Ramos (cell line): ENCODE measurements around the gene ARMC2.
"Not testable (repeated sequence)": the region's sequence is repeated elsewhere in the genome, so short reads cannot be mapped to it uniquely, and the experiment has no call there.

Source experiments
- in situ Hi-C: fragments of 300-500 bp; cut with MboI; formaldehyde crosslinking; loops from one replicate; pipeline ENCODE4 v1.14.3; 2022; ENCODE audit warnings: low sequenced_read_pairs; ENCODE audit not compliant: unreplicated experiment

ARMC2 gene

DNA sequence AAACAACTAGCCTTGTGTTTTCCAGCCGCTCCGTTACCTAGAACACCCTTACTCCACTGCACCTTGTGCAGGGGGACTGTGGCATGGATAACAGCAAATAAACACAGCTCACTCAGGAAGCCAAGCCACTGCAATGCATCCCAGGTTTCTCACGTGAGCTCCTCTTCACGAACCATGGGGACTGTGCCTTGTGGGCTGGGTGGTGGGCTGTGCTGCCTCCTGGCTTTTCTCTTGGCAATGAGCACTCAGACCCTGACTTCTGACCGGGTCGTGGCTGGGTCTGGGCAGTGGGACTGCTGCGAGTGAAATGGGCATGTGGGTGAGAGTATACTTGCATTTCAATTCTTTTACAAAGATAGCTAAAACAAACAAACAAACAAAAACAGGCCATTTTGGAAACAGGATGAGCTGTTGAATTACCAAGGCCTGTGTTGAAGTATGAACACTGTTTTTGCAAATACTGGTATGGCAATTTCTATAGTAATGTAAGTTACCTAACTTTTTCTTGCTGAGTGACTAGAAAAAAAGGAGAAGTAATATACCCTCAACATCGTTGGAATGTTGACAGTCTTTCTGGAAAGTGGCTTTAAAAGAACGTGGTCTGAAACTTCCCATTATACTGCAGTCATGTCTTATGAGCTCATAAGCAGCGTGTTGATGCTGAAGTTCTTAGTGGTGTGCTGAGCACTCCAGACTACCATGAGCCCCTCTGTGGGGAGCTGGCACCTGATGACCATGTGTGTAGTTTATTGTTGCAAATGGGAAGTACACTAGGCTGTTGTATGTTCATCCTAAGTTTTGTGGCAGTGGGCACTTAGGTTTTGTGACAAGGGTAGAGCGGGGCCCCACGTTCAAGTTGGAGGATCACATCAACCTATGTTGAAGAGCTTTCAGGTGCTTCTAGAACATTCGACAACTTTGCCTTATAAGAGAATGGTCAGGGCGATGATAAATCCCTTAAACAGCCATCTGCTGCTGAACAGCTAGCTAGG, 120.4 kb downstream of the ARMC2 start:
- in situ Hi-C loops = no loop called here

DNA sequence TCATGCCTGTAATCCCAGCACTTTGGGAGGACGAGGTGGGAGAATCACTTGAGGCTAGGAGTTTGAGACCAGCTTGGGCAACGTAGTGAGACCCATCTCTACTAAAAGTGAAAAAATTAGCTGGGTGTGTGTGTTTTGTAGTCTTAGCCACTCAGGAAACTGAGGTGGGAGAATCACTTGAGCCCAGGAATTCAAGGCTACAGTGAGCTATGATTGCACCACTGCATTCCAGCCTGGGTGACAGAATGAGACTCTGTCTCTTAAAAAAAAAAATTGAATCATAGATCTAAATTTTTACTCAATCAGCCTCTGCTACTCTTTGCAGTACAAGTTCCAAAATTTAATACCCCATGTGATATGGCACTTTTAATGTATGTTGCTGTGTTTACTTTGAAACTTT, 121.6 kb downstream of the ARMC2 start:
- in situ Hi-C loops = no loop called here

DNA sequence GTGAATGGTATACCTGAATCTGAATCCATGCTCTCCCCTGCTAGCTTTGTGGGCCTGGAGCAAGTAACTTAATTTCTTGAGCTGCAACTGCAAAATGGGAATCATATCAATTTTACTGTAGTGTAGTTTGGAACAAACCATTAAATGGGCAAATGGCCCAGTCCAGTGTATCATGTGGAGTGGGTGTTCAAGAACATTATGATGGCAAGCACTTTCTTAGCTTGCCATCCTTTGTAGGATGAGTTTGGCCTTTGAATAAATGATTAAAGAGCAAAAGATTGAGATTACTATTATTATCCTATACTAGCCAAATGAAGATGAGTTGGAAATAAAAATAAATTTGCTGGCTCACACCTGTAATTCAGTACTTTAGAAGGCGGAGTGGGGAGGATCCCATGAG, 126.0 kb downstream of the ARMC2 start:
- in situ Hi-C loops = no loop called here

DNA sequence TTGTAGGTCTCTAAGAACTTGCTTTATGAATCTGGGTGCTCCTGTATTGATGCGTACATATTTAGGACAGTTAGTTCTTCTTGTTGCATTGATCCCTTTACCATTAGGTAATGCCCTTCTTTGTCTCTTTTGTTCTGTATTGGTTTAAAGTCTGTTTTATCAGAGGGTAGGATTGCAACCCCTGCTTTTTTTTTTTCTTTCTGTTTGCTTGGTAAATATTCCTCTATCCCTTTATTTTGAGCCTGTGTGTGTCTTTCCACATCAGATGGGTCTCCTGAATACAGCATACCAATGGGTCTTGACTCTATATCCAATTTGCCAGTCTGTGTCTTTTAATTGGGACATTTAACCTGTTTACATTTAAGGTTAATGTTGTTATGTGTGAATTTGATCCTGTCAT, 130.4 kb downstream of the ARMC2 start:
- in situ Hi-C loops = not testable (repeated sequence)

DNA sequence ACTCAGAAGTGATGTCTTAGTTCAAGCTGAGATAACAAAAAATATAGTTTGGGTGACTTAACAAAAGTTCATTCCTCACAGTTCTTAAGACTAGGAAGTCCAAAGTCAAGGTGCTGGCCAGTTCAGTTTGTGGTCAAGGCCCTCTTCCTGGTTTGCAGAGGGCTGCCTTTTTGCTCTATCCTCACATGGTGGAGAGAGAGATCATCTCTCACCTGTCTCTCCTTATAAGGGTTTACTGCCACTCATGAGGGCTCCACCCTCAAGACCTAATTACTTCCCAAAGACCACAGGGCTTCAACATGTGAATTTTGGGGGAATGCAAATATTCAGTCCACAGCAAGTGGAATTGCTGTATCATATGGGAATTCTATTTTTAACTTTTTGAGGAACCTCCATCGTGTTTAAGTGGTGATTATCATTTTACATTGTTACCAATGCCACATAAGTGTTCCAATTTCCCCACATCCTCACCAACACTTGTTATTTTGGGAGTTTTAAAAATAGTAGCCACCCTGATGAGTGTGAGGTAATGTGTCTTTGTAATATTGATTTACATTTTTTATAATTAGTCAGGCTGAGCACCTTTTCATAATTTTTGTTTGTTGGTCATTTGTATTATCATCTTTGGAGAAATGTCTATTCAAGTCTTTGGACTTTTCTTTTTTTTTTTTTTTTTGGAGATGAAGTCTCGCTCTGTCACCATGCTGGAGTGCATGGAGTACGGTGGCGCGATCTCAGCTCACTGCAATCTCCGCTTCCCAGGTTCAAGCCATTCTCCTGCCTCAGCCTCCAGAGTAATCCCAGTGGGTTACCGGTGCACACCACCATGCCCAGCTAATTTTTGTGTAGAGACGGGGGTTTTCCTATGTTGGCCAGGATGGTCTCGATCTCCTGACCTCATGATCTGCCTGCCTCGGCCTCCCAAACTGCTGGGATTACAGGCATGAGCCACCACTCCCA, 134.2 kb downstream of the ARMC2 start:
- in situ Hi-C loops = no loop called here

DNA sequence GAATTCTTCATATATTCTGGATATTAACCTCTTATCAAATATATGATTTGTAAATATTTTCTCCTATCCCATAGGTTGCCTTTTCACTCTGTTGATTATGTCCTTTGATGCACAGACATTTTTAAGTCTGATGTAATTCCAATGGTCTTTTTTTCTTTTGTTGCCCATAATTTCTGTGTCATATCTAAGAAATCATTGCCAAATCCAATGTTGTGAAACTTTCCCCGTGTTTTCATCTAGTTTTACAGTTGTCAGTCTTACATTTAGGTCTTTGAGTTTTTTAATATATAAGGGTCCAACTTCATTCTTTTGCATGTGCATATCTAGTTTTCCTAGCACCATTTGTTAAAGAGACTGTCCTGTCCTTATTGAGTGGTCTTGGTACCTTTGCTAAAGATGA, 134.9 kb downstream of the ARMC2 start:
- in situ Hi-C loops = no loop called here

DNA sequence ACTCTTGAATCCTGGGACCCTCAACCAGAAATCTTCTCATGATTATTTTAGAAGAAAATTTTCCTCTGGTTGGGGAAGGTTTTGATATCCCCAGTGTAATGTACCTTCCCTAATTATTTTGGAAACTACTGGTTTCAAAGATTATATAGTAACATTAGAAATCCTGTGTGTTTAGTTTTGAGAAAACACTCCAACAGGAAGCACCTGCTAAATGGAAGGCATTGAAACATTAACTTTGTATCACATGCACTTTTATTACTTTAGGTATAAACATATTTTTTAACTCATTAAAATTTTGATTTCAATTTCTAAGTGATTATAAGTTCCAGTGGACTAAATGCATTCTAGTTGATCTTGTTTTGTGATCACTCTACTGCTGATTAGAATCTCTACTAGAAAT, 137.1 kb downstream of the ARMC2 start:
- in situ Hi-C loops = no loop called here

DNA sequence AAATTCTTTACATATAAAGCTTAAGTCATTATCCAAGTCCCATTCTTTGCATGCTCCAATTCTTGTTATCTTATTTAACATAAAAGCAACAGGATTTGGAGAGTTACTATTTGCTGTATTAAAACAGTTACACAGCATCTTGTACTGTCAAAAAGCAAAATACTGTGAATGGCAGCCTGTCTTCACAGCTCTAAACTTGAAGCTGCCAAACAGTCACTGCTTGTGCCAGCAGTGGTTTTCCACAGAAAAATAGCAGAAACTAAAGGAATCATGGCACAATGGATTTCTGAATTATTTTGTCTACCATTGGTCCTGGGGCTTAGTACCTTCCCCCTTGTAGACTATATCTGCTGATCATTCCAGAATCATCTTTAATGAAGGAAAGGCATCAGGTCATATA, 138.9 kb downstream of the ARMC2 start:
- in situ Hi-C loops = no loop called here

DNA sequence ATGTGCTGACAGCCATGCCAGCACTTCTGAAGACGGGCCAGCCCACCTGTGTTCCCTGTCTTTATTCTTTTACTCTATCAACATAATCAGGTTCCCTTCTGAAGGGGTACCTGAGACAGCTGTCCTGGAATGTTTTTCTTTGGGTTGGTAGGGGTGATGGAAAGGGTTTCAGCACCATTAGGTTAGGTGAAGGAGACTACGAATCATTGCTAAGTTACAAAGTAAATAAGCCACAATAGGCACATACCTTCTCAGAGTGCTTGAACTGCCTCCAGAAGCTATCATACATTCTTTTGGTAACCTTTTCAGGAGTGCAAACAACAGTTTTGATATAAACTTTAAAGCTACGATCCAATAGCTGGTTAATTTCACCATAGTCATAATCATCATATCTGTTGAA, 140.1 kb downstream of the ARMC2 start:
- in situ Hi-C loops = no loop called here

DNA sequence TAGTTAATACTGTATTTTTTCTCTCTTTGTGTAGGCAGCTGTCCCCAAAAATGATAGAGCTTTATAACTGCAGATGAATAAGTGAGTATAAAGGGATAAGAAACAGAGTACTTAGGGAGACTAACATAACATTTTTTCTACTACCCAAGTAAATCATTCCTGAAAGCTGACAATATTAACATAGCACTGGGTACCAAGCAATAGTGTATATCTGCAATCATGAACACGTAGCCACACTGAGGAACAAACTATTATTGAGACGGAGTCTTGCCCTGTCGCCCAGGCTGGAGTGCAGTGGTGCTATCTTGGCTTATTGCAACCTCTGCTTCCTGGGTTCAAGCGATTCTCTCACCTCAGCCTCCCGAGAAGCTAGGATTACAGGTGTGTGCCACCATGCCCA, 140.5 kb downstream of the ARMC2 start:
- in situ Hi-C loops = no loop called here

DNA sequence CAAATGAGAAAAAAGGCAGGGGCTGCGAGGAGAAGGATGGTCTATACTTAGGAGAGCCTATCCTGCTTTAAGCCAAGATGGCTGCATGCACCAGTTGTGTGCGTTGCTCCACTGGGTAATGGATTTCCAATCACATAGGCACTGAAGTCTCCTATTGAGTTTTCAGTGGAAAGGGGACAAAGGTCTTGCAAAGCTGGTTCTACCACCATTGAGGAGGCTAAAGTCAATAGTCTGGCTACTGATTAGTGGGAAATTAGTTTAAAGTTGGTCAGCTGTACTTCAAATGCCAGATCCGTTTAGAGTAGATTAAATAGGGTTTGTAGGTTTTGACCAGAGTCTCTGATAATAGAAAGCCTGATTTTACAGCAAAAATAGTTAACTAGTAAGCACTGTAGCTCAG, 141.5 kb downstream of the ARMC2 start:
- in situ Hi-C loops = no loop called here

DNA sequence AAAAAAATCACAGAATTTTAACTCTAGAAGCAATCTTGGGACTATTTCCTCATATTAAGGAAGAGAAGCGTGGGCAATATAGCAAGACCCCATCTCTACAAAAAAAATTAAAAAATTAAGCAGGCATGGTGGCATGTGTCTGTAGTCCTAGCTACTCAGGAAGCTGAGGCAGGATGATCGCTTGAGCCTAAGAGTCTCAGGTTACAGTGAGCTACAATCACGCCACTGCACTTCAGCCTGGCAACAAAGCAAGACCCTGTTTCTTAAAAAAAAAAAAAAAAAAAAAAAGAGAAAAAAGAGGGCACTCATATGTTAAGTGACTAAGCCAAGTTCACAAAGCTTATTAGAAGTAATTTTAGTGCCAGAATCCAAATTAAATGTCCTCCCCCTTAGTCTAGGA, 145.7 kb downstream of the ARMC2 start:
- in situ Hi-C loops = no loop called here

DNA sequence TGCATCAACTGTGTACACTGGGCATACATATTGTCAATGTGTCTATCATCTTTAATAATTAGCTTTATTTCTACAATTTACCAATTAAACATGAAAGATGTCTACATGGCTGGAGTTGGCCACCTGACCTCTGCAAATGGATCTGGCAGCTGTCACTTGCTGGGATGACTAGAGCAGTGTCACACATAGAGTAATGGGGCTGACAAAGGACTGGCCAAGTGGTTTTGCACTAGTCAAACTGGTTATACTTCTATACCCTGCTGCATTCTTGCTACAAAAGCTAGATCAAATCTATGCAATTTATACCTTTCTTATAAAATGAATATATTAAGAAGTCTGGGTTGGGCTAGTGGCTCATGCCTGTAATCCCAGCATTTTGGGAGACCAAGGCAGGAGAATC, 147.1 kb downstream of the ARMC2 start:
- in situ Hi-C loops = no loop called here

DNA sequence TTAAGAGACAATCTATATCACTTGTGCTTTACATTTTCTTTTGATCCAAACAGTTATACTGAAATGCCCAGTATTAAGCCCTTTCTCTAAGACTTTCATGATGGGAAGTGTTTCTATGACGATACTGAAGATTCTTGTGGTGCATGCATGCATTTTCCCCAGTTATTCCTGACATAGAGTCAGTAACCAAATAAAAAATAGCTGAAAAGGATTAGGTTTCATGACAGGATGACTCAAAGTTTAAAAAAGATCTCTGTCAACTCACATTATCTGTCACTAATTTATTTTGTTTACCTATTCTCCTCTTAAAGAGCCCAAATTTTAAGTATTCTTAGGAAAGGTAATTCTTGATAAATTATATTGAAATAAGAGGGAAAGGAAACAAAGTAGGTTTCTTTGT, 148.0 kb downstream of the ARMC2 start:
- in situ Hi-C loops = no loop called here

DNA sequence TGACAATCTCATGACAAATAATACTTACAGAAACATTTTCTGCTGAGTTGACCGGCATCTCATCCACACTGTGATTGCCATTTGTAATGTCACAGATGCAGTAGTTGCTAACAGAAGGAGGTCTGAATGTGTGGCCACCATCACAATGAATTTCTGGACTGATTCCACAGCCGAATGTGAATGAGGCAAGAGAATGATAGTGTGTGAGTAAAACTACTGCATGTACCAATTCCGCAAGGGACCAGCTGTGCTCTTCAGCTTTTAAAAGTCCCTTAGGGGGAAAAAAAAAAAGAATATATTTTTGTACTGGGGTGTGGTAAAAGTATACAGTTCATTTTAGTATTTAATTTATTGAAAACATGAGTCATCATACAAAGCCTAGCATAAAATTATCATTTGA, 150.3 kb downstream of the ARMC2 start:
- in situ Hi-C loops = no loop called here

DNA sequence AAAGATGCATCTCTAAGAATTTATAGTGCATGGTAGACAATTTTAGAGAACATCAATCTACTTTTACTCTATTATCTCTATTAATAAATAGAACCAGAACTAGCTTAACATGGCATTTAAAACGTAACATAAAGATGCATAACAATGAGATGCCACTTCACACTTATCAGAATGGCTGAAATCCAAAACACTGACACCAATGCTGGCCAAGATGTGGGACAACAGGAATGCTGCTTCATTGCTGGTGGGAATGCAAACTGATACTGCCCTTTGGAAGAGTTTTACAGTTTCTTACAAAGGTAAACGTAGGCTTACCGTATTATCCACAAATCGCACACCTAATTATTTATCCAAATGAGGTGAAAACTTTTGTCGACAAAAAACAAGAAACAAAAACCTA, 151.2 kb downstream of the ARMC2 start:
- in situ Hi-C loops = no loop called here

DNA sequence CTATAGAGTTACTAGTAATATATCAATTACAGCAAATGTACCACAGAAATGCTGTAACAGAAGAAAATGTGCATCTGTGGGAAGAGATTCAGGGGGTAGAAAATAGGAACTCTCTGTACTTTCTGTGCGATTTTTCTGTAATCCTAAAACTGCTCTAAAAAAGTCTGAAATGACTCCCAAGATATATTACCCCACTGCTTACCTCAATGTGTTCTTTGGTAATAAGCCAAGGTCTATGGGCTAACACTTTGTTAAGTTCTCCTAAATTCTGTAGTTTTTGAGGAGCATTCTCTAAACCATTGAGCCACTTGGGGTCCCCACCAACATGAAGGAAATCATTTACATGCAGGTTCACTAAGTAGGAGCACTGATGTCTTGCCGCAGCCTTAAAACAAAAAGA, 152.1 kb downstream of the ARMC2 start:
- in situ Hi-C loops = no loop called here

DNA sequence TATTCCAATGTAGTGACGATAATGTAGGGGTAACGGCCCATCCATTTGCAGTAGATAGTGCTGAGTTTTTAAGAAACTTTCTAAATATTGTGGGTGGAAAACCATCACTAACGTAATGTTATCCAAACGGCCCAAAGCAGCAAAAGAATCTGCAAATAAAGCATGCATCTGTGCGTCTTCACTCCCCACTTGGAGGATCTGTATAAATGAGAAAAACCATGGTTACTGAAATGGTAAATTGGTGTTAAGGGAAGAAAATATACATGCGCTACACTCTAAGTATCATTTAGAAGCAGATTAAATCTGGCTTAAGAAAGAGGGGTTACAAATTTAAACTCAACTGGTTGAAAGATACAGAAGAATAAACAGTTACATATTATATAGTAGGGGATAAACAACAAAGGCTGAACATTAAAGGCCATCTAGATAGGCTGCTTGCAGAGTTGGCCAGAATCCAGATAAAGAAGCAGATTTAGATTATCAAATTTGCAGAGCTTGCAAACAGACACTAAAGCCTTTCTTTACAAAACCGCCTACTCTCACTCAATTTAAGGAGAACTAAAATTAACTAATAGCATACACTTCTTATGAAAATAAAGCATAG, 153.2 kb downstream of the ARMC2 start:
- in situ Hi-C loops = no loop called here

DNA sequence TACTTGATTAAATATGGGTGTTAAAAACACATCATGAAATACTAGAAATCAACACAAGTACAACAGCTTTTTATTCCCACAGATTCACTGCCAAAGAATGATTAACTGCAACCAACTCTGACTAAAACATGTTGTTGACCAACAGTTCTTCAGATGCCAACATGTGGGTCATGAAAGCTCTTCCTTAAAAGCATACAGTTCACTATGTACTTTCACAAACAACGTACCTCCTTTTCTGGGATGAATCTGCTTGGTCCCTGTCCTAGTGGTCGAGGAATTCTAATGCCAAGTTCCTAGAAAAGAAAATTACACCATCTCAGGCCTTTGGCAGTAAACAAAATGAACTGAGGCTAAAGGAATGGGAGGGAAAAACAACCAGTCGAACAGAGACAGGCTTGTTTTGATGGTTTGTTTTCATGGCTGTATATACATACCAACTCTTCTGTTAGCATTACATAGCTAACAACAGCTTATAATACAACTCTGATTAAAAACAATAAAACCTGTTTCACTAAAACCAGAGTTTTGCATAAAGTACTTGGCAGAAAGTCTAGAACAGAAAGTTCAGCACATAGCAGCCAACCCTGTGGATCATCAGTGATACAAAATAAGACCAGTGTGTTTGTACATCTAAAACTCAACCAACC, 154.0 kb downstream of the ARMC2 start:
- in situ Hi-C loops = no loop called here

DNA sequence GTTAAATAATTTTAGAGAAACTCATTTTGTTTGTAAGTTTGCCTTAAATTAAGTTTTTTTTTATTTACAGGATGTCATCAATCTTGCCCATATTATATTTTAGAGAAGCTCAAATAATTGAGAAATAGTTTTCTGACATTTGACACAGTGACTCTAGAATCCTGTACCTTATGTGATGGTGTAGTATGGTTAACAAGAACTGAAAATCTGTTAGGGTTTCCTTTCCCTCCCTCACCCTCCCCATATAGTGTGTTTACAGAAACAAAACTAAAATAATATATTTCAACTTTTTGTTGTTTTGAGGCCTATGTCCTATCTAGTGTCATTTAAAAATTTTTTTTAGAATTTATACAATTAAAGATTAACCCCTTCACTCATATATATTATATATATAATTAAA, 154.7 kb downstream of the ARMC2 start:
- in situ Hi-C loops = no loop called here
